GM21737 (cell line): ENCODE measurements around the gene CPPED1.

Experiments used
- ATAC-seq: cut with Tn5 transposase; IDR thresholded peaks from one replicate; pipeline ENCODE4 v1.9.1; 2021; ENCODE audit warnings: mild to moderate bottlenecking, moderate library complexity; ENCODE audit not compliant: unreplicated experiment

Gene CPPED1

GRCh38 chr16:12688951-12689850 lies 114.5 kb downstream of the CPPED1 start:
- no peak for ATAC-seq

GRCh38 chr16:12685806-12686205 lies 117.9 kb downstream of the CPPED1 start:
- ATAC-seq, result no peak

GRCh38 chr16:12682432-12683165 lies 121.1 kb downstream of the CPPED1 start:
- ATAC-seq, result no peak

- no peak for ATAC-seq
Observed at GRCh38 chr16:12681653-12682052, 122.0 kb downstream of the CPPED1 start.

GRCh38 chr16:12680531-12680930 lies 123.2 kb downstream of the CPPED1 start:
- ATAC-seq, result no peak

- no peak for ATAC-seq
Observed at GRCh38 chr16:12679660-12680272, 123.9 kb downstream of the CPPED1 start.

GRCh38 chr16:12678983-12679382 lies 124.7 kb downstream of the CPPED1 start:
- ATAC-seq, result no peak

- no peak for ATAC-seq
Observed at GRCh38 chr16:12677502-12677901, 126.2 kb downstream of the CPPED1 start.

- no peak for ATAC-seq
Observed at GRCh38 chr16:12675852-12676251, 127.8 kb downstream of the CPPED1 start.

- ATAC-seq, result no peak
Observed at GRCh38 chr16:12675046-12675445, 128.6 kb downstream of the CPPED1 start.

- no peak for ATAC-seq
Observed at GRCh38 chr16:12674524-12674923, 129.2 kb downstream of the CPPED1 start.

GRCh38 chr16:12674071-12674470 lies 129.6 kb downstream of the CPPED1 start:
- no peak for ATAC-seq

- no peak for ATAC-seq
Observed at GRCh38 chr16:12673466-12673865, 130.2 kb downstream of the CPPED1 start.

GRCh38 chr16:12672986-12673385 lies 130.7 kb downstream of the CPPED1 start:
- no peak for ATAC-seq

- ATAC-seq, result no peak
Observed at GRCh38 chr16:12669908-12670307, 133.8 kb downstream of the CPPED1 start.

GRCh38 chr16:12667909-12668308 lies 135.8 kb downstream of the CPPED1 start:
- no peak for ATAC-seq

- no peak for ATAC-seq
Observed at GRCh38 chr16:12664164-12664733, 139.4 kb downstream of the CPPED1 start.

GRCh38 chr16:12661656-12662172 lies 142.0 kb downstream of the CPPED1 start:
- no peak for ATAC-seq

GRCh38 chr16:12659871-12660270 lies 143.8 kb downstream of the CPPED1 start:
- ATAC-seq, result no peak

GRCh38 chr16:12658506-12658905 lies 145.2 kb downstream of the CPPED1 start:
- no peak for ATAC-seq

GRCh38 chr16:12655537-12655936 lies 148.2 kb downstream of the CPPED1 start:
- ATAC-seq, result no peak
